GM12874 (cell line): ENCODE results near the gene CCDC33.
A peak's percentile ranks its signal among the peaks of the same experiment; 100 is the strongest.

Experiments
- CTCF ChIP-seq: IDR thresholded peaks from 2 replicates; pipeline ENCODE4 v1.5.1; 2011; ENCODE audit warnings: low read depth, mild to moderate bottlenecking, control low read depth, low read length, moderate library complexity; ENCODE audit not compliant: insufficient read depth

Gene CCDC33

GRCh38 chr15:74367296-74367854 is 131.2 kb downstream of the CCDC33 start, which contains the start of gene CYP11A1:
Gene CYP11A1 (minus strand): TSS chr15:74367646. CDS start chr15:74367585, 61 bp downstream.
- no peak for TF ChIP-seq CTCF

GRCh38 chr15:74368121-74368520 is 132.0 kb downstream of the CCDC33 start:
- TF ChIP-seq CTCF, result no peak

GRCh38 chr15:74369084-74369745 is 133.1 kb downstream of the CCDC33 start:
- no peak for TF ChIP-seq CTCF

GRCh38 chr15:74369756-74370155 is 133.6 kb downstream of the CCDC33 start:
- TF ChIP-seq CTCF, result no peak

- TF ChIP-seq CTCF, result no peak
These were observed 134.3 kb downstream of the CCDC33 start for GRCh38 chr15:74370471-74370870.

- TF ChIP-seq CTCF, result no peak
These were observed 137.0 kb downstream of the CCDC33 start for GRCh38 chr15:74373056-74373650.

GRCh38 chr15:74373731-74374647 is 137.9 kb downstream of the CCDC33 start:
- TF ChIP-seq CTCF, result peak; percentile 86
